BLaER1 treated with 17β-estradiol and CSF1 and Interleukin-3, amounts not matched to agents 10 nM and 100 nM (cell line): ENCODE data around the gene CUTA.

Experiments
- H3K27ac ChIP-seq, 11 experiments: shearing (Covaris generic); formaldehyde crosslinking; 2 replicates each; pipeline ENCODE4 v1.8.1; 2022
- H3K27me3 ChIP-seq, 11 experiments: shearing (Covaris generic); formaldehyde crosslinking; 2 replicates each; pipeline ENCODE4 v1.8.1; 2022
- H3K36me3 ChIP-seq, 11 experiments: shearing (Covaris generic); formaldehyde crosslinking; 2 replicates each; pipeline ENCODE4 v1.8.1; 2022
- H3K4me1 ChIP-seq, 10 experiments: shearing (Covaris generic); formaldehyde crosslinking; 2 replicates each; pipeline ENCODE4 v1.8.1; 2022
- H3K4me2 ChIP-seq, 11 experiments: shearing (Covaris generic); formaldehyde crosslinking; 2 replicates each; pipeline ENCODE4 v1.8.1; 2022
- H3K4me3 ChIP-seq, 10 experiments: shearing (Covaris generic); formaldehyde crosslinking; 2 replicates each; pipeline ENCODE4 v1.8.1; 2022
- H3K9ac ChIP-seq, 11 experiments: shearing (Covaris generic); formaldehyde crosslinking; 2 replicates each; pipeline ENCODE4 v1.8.1; 2022
- H3K9me3 ChIP-seq, 11 experiments: shearing (Covaris generic); formaldehyde crosslinking; replicated peaks in 1 of 11; 2 replicates each; pipeline ENCODE4 v1.8.1; 2022
- H4K20me1 ChIP-seq, 11 experiments: shearing (Covaris generic); formaldehyde crosslinking; 2 replicates each; pipeline ENCODE4 v1.8.1; 2022
- Cebpa-rat ChIP-seq, 11 experiments: shearing (Covaris generic); IDR thresholded peaks; 2 replicates each; pipeline ENCODE4 v1.8.1; 2022

CUTA gene

GRCh38 chr6:33367009-33367714, 50.7 kb downstream of the CUTA start:
- Histone ChIP-seq H3K36me3 (no peaks in the 10 kb centered on the region), H3K9ac (no peak overlapping the region), H3K27ac (no peak overlapping the region), H3K27me3 (no peaks in the 10 kb centered on the region), H4K20me1 (no peaks in the 10 kb centered on the region), H3K4me2 (no peak overlapping the region), H3K9me3 (no peaks in the 10 kb centered on the region), H3K4me1 (peaks cover 0 to 23% (median 11%) of the 10 kb centered on the region in 10 experiments; a peak in 15 of 20 replicates), H3K4me3 (no peak overlapping the region)
- TF ChIP-seq Cebpa-rat (IDR thresholded peaks at IDR 0.05), result no peak
